ENCODE data around the gene SLC35D3. TPM values are rescaled to one million over a fixed set of nuclear protein-coding genes. Genes with fewer than 3 reads are reported as not detected.
"Not testable (repeated sequence)": the region's sequence is repeated elsewhere in the genome, so short reads cannot be mapped to it uniquely, and the experiment has no call there.

SLC35D3 gene
- polyA plus RNA-seq, 1 experiment = not detected

- no peak for TF ChIP-seq CTCF (IDR thresholded peaks at IDR 0.05; ENCODE audit: low read depth, low read length)
- Histone ChIP-seq H3K27ac (ENCODE audit: low read depth, low read length) (no peak overlapping the region), H3K4me3 (ENCODE audit: low read depth, low read length) (no peak overlapping the region), H3K9me3 (ENCODE audit: control insufficient read depth, insufficient read depth, low read length) (no peaks in the 10 kb centered on the region), H3K27me3 (ENCODE audit: control insufficient read depth, insufficient read depth, low read length) (no peaks in the 10 kb centered on the region)
- CTCF ChIA-PET = no interaction called here
- POLR2A ChIA-PET = no interaction called here
- DNase-seq (ENCODE audit: low read depth, low spot score) = no peak
Observed at GRCh38 chr6:136893187-136893586, 28.9 kb upstream of the SLC35D3 start.

- Histone ChIP-seq H3K9me3 (ENCODE audit: control insufficient read depth, insufficient read depth, low read length) (no peaks in the 10 kb centered on the region), H3K27ac (ENCODE audit: low read depth, low read length) (no peak overlapping the region), H3K4me3 (ENCODE audit: low read depth, low read length) (no peak overlapping the region), H3K27me3 (ENCODE audit: control insufficient read depth, insufficient read depth, low read length) (no peaks in the 10 kb centered on the region)
- TF ChIP-seq CTCF (IDR thresholded peaks at IDR 0.05; ENCODE audit: low read depth, low read length) = no peak
- CTCF ChIA-PET = interaction anchor here (1.0 to 1.4 kb wide), 2 partner anchors 50 to 73 kb away, joined by 3 to 5 read pairs; no protein-coding TSS in a partner anchor
- no peak for DNase-seq (ENCODE audit: low read depth, low spot score)
- POLR2A ChIA-PET = no interaction called here
Observed at GRCh38 chr6:136895901-136896300, 26.2 kb upstream of the SLC35D3 start.

GRCh38 chr6:136897071-136897470, 25.0 kb upstream of the SLC35D3 start:
- H3K27me3 ChIP-seq (ENCODE audit: control insufficient read depth, insufficient read depth, low read length) = no peaks in the 10 kb centered on the region
- H3K27ac ChIP-seq (ENCODE audit: low read depth, low read length) = no peak overlapping the region
- POLR2A ChIA-PET = no interaction called here
- no peak overlapping the region for H3K4me3 ChIP-seq (ENCODE audit: low read depth, low read length)
- CTCF ChIA-PET = interaction anchor here (0.6 to 1.4 kb wide), 2 partner anchors 74 to 119 kb away, joined by 3 to 5 read pairs; no protein-coding TSS in a partner anchor
- DNase-seq (ENCODE audit: low read depth, low spot score) = no peak
- no peaks in the 10 kb centered on the region for H3K9me3 ChIP-seq (ENCODE audit: control insufficient read depth, insufficient read depth, low read length)
- no peak for TF ChIP-seq CTCF (IDR thresholded peaks at IDR 0.05; ENCODE audit: low read depth, low read length)

GRCh38 chr6:136901212-136901784, 20.8 kb upstream of the SLC35D3 start:
- no peak overlapping the region for H3K4me3 ChIP-seq (ENCODE audit: low read depth, low read length)
- POLR2A ChIA-PET = no interaction called here
- no peak for TF ChIP-seq CTCF (IDR thresholded peaks at IDR 0.05; ENCODE audit: low read depth, low read length)

GRCh38 chr6:136904477-136904876, 17.6 kb upstream of the SLC35D3 start:
- POLR2A ChIA-PET; DNase-seq (ENCODE audit: low read depth, low spot score); H3K27me3 ChIP-seq (ENCODE audit: control insufficient read depth, insufficient read depth, low read length); H3K4me3 ChIP-seq (ENCODE audit: low read depth, low read length); H3K9me3 ChIP-seq (ENCODE audit: control insufficient read depth, insufficient read depth, low read length); CTCF ChIA-PET; H3K27ac ChIP-seq (ENCODE audit: low read depth, low read length): not testable (repeated sequence)

More at GRCh38 chr6:136901212-136901784, 20.8 kb upstream of the SLC35D3 start:
- Histone ChIP-seq H3K27me3 (ENCODE audit: control insufficient read depth, insufficient read depth, low read length) (no peaks in the 10 kb centered on the region), H3K27ac (ENCODE audit: low read depth, low read length) (no peak overlapping the region), H3K9me3 (ENCODE audit: control insufficient read depth, insufficient read depth, low read length) (no peaks in the 10 kb centered on the region)
- no peak for DNase-seq (ENCODE audit: low read depth, low spot score)
- CTCF ChIA-PET = no interaction called here
